ENCODE results near the gene SLBP.

SLBP gene

DNA sequence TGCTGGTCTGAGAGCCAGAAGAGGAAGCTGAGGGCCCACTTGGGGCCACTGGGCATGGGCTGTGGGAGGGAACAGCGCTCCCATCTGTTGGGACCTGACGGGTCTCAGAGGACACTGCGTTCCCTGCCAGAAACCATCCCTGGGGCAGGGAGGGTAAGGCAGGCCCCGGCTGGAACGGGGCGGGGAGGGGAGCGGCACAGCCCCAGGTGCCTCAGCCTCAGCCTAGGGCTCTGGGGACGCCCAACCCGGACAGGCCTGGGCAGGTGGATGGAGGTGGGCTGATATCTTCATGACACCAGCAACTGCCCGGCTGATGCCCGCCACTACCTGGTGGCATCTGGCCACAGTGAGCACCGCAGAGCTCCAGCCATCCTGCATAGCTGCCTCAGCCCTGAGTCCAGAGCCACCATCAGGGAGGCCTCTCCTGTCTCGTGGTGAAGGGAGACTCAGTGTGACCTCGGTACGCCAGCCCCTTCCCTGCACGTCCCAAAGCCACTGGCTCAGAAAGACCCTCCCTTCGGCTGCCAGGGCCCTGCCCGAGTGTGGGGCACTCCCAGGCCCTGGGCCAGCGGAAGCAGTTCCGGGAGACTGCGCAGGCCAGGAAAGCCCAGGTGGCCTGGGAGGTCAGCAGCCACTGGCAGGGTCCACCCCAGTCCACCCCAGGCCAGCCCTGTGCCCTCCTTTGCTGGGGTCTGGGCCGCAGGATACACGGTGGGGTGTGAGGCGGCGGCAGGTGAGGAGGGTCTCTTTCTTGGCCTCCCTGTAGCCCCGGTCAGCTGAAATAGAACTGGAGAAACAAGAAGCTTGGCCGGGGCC is 46.4 kb upstream of the SLBP start:
- ChIA-PET CTCF (interaction anchor here (0.7 to 1.8 kb wide), 4 partner anchors 10 to 51 kb away, joined by 3 to 5 read pairs (median 4); no protein-coding TSS in a partner anchor), POLR2A (interaction anchor here (1.4 kb wide), 1 partner anchor 98 kb away, joined by 4 read pairs; the partner anchor contains the start of gene LETM1)
- TF ChIP-seq LEF1 (IDR thresholded peaks at IDR 0.05; ENCODE audit: borderline replicate concordance) (no peak), ELF4 (IDR thresholded peaks at IDR 0.05) (no peak), CTBP1 (IDR thresholded peaks at IDR 0.05; ENCODE audit: borderline replicate concordance) (no peak), FOXK2 (IDR thresholded peaks at IDR 0.05) (no peak)
- no peak for DNase-seq (ENCODE audit: extremely low spot score)

DNA sequence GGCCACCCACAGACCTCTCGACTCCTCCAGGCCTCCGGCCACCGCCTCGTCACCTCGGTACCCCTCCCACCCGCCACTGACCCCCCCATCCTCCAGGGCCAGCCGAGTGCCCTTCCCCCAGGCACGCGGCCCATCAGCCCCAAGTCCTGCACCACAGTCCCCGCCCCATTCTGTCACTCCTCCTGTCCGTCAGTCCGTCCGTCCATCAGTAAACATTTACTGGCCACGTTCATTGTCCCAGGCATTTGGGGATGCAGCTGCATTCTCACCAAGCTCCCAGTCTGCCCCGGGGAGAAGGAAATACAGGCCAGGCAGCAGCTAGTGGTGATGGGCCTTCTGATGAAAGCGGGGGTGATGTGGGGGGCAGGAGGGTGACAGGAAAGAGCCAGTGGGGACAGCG is 45.7 kb upstream of the SLBP start:
- TF ChIP-seq L3MBTL2 (conservative IDR thresholded peaks at IDR 0.05) (no peak), LEF1 (IDR thresholded peaks at IDR 0.05; ENCODE audit: borderline replicate concordance) (no peak), ZNF384 (IDR thresholded peaks at IDR 0.05) (no peak), TARDBP (IDR thresholded peaks at IDR 0.05) (no peak), ELF4 (IDR thresholded peaks at IDR 0.05) (no peak), FOXA1 (IDR thresholded peaks at IDR 0.05) (no peak), FOXM1 (IDR thresholded peaks at IDR 0.05; ENCODE audit: borderline replicate concordance) (no peak), SP1 (IDR thresholded peaks at IDR 0.05) (no peak), SUZ12 (IDR thresholded peaks at IDR 0.05) (no peak)
- TF ChIP-seq, protein P1, sequence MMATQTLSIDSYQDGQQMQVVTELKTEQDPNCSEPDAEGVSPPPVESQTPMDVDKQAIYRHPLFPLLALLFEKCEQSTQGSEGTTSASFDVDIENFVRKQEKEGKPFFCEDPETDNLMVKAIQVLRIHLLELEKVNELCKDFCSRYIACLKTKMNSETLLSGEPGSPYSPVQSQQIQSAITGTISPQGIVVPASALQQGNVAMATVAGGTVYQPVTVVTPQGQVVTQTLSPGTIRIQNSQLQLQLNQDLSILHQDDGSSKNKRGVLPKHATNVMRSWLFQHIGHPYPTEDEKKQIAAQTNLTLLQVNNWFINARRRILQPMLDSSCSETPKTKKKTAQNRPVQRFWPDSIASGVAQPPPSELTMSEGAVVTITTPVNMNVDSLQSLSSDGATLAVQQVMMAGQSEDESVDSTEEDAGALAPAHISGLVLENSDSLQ (IDR thresholded peaks at IDR 0.05): no peak
- DNase-seq (ENCODE audit: extremely low spot score): no peak
- ChIA-PET POLR2A (interaction anchor here (1.4 kb wide), 1 partner anchor 98 kb away, joined by 4 read pairs; the partner anchor contains the start of gene LETM1), CTCF (interaction anchor here (1.2 to 1.8 kb wide), 2 partner anchors 10 to 12 kb away, joined by 4 to 5 read pairs; no protein-coding TSS in a partner anchor)

DNA sequence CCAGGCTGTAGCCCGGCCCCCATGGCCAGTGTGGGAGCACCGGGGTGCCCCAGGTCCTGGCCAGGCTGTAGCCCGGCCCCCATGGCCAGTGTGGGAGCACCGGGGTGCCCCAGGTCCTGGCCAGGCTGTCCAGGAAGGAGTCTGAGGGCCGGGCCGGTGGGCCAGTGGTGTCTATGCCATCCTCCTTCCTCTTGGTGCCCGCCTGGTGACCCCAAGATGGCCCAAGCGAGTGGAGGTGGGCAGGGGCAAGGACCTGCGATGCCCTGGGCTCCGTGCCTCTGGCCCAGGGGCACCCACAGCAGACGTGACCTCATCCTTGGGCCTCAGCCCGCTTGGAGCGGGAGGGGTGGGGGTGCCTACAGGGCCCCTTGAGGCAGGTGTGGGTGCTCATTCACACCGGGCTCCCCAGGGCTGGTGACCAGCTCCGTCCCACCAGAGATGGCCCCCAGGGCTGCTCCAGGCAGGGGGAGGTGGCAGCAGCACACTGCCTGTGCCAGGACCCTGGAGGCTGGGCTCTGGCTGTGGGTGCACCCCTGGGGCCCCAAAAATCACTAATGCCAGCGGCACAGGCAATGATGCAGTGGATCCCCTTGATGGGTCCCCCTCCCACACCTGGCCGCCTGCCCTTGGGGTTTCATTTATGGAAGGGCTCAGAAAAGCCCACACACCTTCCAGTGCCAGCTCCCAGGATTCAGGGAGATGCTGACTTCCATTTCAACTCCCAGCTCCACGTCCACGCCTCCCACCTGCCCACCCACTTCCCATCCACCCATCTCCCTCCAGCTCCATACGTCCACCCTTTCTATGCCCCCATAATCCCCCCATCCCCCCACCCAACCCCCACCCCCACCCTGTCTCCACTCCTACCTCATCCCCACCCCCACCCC is 45.0 kb upstream of the SLBP start:
- TF ChIP-seq TARDBP (IDR thresholded peaks at IDR 0.05) (no peak), NFRKB (IDR thresholded peaks at IDR 0.05) (no peak), ELF4 (IDR thresholded peaks at IDR 0.05) (no peak), SUZ12 (IDR thresholded peaks at IDR 0.05) (no peak), FOXA1 (IDR thresholded peaks at IDR 0.05) (no peak), HDGF (IDR thresholded peaks at IDR 0.05; ENCODE audit: borderline replicate concordance) (no peak), FOXM1 (IDR thresholded peaks at IDR 0.05; ENCODE audit: borderline replicate concordance) (no peak), CTBP1 (IDR thresholded peaks at IDR 0.05; ENCODE audit: borderline replicate concordance) (no peak), ARNT (IDR thresholded peaks at IDR 0.05) (no peak)
- TF ChIP-seq, protein P1 (IDR thresholded peaks at IDR 0.05): no peak
- no peak for DNase-seq (ENCODE audit: extremely low spot score)
- ChIA-PET CTCF (interaction anchor here (1.2 kb wide), 1 partner anchor 9 kb away, joined by 5 read pairs; no protein-coding TSS in a partner anchor), POLR2A (no interaction called here)

DNA sequence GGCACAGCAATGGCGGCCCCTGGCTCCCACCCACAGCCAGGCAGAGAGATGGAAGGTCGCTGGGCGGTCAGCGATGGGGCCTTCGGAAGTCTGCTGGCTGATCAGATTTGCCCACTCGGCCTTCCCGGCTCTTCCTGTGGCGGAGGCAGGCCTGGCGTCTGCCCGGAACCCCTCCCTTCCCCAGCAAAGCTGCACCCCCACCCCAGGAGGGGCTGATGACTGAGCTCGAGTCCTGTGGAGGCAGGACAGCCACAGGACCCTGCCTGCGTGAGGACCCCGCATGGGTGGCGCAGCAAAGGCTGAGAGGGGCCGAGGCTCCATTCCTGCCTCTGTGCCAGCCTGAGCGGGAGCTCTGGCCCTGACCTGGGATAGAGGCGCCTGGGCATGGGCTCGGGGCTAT is 44.0 kb upstream of the SLBP start:
- CTCF ChIA-PET: interaction anchor here (1.0 kb wide), 1 partner anchor 52 kb away, joined by 3 read pairs; no protein-coding TSS in a partner anchor
- TF ChIP-seq ZNF384 (IDR thresholded peaks at IDR 0.05): no peak
- no peak for TF ChIP-seq TARDBP (IDR thresholded peaks at IDR 0.05)
- no peak for TF ChIP-seq FOXA1 (IDR thresholded peaks at IDR 0.05)
- TF ChIP-seq SP1 (IDR thresholded peaks at IDR 0.05): no peak
- TF ChIP-seq FOXK2 (IDR thresholded peaks at IDR 0.05): no peak
- no peak for TF ChIP-seq L3MBTL2 (conservative IDR thresholded peaks at IDR 0.05)
- no peak for TF ChIP-seq FOXM1 (IDR thresholded peaks at IDR 0.05; ENCODE audit: borderline replicate concordance)
- TF ChIP-seq BHLHE40 (IDR thresholded peaks at IDR 0.05; ENCODE audit: borderline replicate concordance): no peak
- no peak for TF ChIP-seq HDGF (IDR thresholded peaks at IDR 0.05; ENCODE audit: borderline replicate concordance)
- no peak for TF ChIP-seq LEF1 (IDR thresholded peaks at IDR 0.05; ENCODE audit: borderline replicate concordance)
- TF ChIP-seq, protein P1 (IDR thresholded peaks at IDR 0.05): no peak
- TF ChIP-seq SUZ12 (IDR thresholded peaks at IDR 0.05): no peak
- no peak for TF ChIP-seq ELF4 (IDR thresholded peaks at IDR 0.05)
- TF ChIP-seq NFRKB (IDR thresholded peaks at IDR 0.05): no peak
- TF ChIP-seq ARNT (IDR thresholded peaks at IDR 0.05): no peak
- no peak for TF ChIP-seq CTBP1 (IDR thresholded peaks at IDR 0.05; ENCODE audit: borderline replicate concordance)
- POLR2A ChIA-PET: no interaction called here
- no peak for DNase-seq (ENCODE audit: extremely low spot score)

DNA sequence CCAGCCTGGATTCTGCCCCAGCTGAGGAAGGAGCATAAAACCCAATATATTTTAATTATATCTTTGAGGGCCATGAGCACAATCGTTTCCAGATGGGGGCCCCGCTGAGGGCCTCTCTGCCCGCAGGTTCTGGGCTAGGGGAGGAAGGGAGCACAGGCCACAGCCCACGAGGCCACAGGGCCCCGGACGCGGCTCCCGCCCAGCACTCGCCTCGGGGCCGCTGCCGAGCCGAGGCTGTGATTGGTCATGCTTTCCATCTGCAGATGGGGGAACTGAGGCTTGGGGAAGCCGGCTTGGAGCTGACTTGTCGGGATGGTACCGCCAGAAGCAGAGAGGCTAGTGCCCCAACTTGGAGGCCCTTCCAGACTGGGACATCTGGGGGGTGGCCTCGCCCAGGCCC is 43.2 kb upstream of the SLBP start:
- TF ChIP-seq FOXA1 (IDR thresholded peaks at IDR 0.05) (no peak), SUZ12 (IDR thresholded peaks at IDR 0.05) (no peak), FOXM1 (IDR thresholded peaks at IDR 0.05; ENCODE audit: borderline replicate concordance) (no peak), TARDBP (IDR thresholded peaks at IDR 0.05) (no peak), ARNT (IDR thresholded peaks at IDR 0.05) (no peak)
- CTCF ChIA-PET: interaction anchor here (1.0 kb wide), 1 partner anchor 53 kb away, joined by 3 read pairs; no protein-coding TSS in a partner anchor
- no peak for DNase-seq (ENCODE audit: extremely low spot score)
- POLR2A ChIA-PET: no interaction called here
